ENCODE results near the gene CSRNP3.

DNA sequence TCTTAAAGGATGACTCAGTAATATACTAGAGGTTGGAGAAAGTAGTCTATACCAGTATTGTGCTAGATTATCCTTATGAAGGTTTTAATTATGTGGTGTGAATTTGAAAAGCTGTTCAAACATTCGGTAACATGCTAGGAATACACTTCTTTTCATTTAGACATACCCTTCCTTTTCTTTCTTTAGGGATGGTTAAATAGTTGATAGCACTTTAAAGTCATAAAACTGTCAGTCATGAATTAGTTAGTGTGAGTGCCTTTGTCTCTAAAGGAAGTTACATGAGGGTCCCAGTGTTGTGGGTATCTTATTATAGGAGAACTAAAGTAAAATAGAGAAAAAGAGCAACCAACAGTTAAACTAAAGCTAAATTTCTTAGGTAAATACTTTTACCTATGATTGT, 149.3 kb downstream of the CSRNP3 start:
- TF ChIP-seq, protein P1, sequence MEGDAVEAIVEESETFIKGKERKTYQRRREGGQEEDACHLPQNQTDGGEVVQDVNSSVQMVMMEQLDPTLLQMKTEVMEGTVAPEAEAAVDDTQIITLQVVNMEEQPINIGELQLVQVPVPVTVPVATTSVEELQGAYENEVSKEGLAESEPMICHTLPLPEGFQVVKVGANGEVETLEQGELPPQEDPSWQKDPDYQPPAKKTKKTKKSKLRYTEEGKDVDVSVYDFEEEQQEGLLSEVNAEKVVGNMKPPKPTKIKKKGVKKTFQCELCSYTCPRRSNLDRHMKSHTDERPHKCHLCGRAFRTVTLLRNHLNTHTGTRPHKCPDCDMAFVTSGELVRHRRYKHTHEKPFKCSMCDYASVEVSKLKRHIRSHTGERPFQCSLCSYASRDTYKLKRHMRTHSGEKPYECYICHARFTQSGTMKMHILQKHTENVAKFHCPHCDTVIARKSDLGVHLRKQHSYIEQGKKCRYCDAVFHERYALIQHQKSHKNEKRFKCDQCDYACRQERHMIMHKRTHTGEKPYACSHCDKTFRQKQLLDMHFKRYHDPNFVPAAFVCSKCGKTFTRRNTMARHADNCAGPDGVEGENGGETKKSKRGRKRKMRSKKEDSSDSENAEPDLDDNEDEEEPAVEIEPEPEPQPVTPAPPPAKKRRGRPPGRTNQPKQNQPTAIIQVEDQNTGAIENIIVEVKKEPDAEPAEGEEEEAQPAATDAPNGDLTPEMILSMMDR (IDR thresholded peaks at IDR 0.05): no peak
- TF ChIP-seq, protein P2, sequence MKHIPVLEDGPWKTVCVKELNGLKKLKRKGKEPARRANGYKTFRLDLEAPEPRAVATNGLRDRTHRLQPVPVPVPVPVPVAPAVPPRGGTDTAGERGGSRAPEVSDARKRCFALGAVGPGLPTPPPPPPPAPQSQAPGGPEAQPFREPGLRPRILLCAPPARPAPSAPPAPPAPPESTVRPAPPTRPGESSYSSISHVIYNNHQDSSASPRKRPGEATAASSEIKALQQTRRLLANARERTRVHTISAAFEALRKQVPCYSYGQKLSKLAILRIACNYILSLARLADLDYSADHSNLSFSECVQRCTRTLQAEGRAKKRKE (CRISPR knock-in tag; IDR thresholded peaks at IDR 0.05; ENCODE audit: low read depth): no peak
- no peak for TF ChIP-seq SMC3 (IDR thresholded peaks at IDR 0.05)
- TF ChIP-seq, protein P3, sequence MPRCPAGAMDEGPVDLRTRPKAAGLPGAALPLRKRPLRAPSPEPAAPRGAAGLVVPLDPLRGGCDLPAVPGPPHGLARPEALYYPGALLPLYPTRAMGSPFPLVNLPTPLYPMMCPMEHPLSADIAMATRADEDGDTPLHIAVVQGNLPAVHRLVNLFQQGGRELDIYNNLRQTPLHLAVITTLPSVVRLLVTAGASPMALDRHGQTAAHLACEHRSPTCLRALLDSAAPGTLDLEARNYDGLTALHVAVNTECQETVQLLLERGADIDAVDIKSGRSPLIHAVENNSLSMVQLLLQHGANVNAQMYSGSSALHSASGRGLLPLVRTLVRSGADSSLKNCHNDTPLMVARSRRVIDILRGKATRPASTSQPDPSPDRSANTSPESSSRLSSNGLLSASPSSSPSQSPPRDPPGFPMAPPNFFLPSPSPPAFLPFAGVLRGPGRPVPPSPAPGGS (IDR thresholded peaks at IDR 0.05): no peak
- TF ChIP-seq ZNF302 (CRISPR knock-in tag; IDR thresholded peaks at IDR 0.05): no peak
- no peak for TF ChIP-seq NFE2L2 (conservative IDR thresholded peaks at IDR 0.05; ENCODE audit: low read length)
- TF ChIP-seq CEBPB (IDR thresholded peaks at IDR 0.05): no peak
- TF ChIP-seq EP300 (IDR thresholded peaks at IDR 0.05): no peak
- no peak for TF ChIP-seq POLR2A (IDR thresholded peaks at IDR 0.05; ENCODE audit: low read length)
- no peak for TF ChIP-seq CHD2 (IDR thresholded peaks at IDR 0.05; ENCODE audit: low read length, partially characterized antibody)
- no peak for TF ChIP-seq ESRRA (IDR thresholded peaks at IDR 0.05; ENCODE audit: borderline replicate concordance, low read length)
- TF ChIP-seq, protein P4, sequence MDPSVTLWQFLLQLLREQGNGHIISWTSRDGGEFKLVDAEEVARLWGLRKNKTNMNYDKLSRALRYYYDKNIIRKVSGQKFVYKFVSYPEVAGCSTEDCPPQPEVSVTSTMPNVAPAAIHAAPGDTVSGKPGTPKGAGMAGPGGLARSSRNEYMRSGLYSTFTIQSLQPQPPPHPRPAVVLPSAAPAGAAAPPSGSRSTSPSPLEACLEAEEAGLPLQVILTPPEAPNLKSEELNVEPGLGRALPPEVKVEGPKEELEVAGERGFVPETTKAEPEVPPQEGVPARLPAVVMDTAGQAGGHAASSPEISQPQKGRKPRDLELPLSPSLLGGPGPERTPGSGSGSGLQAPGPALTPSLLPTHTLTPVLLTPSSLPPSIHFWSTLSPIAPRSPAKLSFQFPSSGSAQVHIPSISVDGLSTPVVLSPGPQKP (IDR thresholded peaks at IDR 0.05; ENCODE audit: low read depth, low read length): no peak
- no peak for TF ChIP-seq RAD21 (conservative IDR thresholded peaks at IDR 0.05 in 1 of 2, IDR thresholded peaks at IDR 0.05 in 1 of 2)
